ENCODE measurements around the gene SLC11A2. TPM values are rescaled to one million over a fixed set of nuclear protein-coding genes. Genes with fewer than 3 reads are reported as not detected.

The SLC11A2 gene
- total and polyA plus RNA-seq, 2 of the 8 experiments (the other 6 are each of a cell fraction or from before 2014, with no cell fraction given): 55.0 to 61.5 TPM

DNA sequence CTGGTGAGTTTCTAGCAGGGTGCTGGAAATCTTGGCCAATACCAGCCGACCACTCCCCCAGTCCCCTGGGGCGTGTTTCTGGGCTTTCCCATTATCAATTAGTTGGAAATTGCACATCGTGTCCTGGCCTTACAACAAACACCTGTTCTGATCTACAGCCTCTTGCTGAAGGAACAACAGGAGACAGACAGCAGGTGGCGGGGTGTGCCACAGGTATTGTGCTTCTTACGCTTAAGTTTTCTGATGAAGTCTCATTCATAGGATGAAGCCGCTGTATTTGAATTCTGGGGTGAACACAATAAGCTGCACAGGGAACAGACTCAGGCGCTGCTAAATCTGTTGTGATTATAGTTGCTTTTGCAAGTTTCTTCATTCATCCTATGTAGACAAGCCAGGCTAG lies 73.1 kb downstream of the SLC11A2 start (continued):
- no peak for TF ChIP-seq ASH2L (IDR thresholded peaks at IDR 0.05; ENCODE audit: low read length)

All from H1 (cell line).